ENCODE results near the gene RAP2A.

- TF ChIP-seq CTCF (conservative IDR thresholded peaks at IDR 0.05; ENCODE audit: low read length): no peak
- TF ChIP-seq EZH2phosphoT487 (IDR thresholded peaks at IDR 0.05; ENCODE audit: borderline replicate concordance): no peak
These were observed 50.3 kb downstream of the RAP2A start for GRCh38 chr13:97484301-97484700.
